ENCODE measurements around the gene UIMC1. TPM values are rescaled to one million over a fixed set of nuclear protein-coding genes. Genes with fewer than 3 reads are reported as not detected.

Gene UIMC1
- 33.7 and 40.2 TPM in 2 replicates for total RNA-seq

DNA sequence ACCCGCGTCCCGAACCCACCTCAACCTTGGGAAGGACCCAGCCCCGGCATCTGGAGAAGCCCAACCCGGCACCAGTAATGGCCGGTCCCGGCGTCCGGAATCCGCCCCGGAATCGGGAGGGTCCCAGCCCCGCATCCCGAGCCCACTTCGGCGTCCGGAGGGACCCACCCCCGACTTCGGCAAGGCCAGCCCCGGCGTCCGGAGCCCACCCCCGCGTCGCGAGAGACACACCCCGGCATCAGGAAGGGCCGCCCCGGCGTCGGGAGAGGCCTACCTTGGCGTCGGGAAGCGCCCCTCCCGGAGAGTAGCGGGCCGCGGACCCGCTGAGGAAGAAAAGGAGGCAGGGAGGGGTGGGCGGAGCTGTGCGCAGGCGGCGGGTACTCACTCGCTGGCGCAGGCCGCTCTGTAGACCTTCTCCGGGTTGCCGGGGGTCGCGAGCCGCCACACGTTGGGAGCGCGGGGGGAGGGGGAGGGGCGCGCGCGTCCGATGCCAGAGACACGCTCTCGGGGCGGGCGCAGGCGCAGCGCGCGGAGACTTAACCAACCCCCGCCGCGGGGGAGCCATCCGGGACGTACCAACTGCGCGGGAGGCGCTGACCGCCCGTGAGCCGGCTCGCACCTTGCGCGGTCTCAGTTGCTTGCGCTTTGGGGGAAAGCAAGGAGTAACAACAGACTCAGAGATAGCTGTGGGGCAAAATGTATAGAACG lies at the start of gene UIMC1:
Gene UIMC1 (minus strand): TSS at position 515 of the 708 bp plus-strand sequence. CDS start 24,164 bp downstream, outside the sequence.

DNA sequence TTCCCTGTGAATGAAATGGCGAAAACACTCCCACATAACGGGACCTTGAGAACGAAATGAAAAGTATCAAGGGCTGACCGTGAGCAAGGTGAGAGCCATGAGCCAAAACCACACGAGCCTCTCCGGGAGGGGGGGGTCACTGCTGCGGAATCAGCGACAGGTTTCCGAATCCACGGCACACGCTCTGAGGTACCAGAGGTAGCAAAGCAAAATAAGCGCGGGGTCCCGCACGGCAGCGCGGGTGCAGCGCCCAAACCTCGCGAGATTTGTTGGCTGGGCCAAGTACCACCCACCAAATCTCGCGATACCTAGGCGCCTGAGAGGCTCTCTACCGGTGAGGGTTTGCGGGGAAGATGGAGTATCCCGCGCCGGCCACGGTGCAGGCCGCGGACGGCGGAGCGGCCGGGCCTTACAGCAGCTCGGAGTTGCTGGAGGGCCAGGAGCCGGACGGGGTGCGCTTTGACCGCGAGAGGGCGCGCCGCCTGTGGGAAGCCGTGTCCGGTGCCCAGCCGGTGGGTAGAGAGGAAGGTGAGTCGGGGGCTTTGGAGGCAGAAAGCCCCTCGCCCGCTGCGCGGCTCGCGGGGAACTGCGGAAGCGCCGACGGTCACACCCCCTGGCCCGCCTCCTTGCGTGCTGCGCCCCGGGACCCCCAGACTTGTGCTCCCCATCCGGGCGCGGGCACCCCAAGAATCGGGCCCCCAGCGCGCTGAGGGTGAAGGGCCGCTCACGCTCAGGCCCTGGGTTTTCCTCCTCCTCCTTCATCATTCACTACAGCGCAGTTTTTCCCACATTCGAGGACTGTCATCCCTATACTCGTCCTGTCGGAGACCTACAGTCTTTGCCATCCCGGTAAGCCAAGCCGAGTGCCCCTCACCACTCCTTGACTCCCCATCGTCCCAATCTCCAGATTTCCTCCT lies 16.1 kb upstream of the UIMC1 start, which contains the start of gene ZNF346:
Gene ZNF346 (plus strand): TSS at position 311 of the 917 bp plus-strand sequence. CDS start 43 bp downstream, at position 354.

DNA sequence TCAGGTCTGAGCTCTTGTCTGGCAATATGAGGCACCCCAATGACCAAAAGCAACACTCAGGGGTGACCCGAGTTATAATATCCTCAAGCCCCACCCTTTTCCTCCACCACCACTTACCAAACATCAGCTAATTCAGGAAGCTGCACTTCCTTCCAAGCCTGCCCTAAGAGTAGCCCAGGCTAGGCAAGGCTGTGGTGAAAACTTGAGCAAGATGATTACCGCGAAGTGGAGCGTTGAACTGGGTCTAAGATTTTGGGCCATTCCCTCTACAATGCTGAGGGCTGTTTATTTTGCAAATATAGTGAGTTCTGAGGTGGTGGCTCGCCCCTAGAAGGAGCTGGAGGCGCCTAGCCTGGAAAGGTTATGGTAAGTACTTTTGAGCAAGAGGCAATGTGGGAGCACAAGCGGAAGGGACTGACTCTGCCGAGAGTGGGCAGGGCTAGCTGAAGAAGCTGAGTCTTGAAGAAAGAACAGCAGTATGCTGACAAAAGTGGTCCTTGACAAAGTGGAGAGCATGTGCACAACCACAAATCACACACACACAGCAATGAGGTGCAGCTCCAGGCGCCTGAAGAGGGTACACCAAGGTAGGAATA lies 107.2 kb downstream of the UIMC1 start, which contains the start of gene HK3:
Gene HK3 (minus strand): TSS at position 51 of the 596 bp plus-strand sequence. CDS start 3,187 bp downstream, outside the sequence.

Other genes with a start within 250 kb of the UIMC1 start
- gene UNC5A, start 196.2 kb downstream of the UIMC1 start, total RNA-seq: 0.24 TPM in 1 of 2 replicates, not detected in the other
- gene HK3, start 107.4 kb downstream of the UIMC1 start, total RNA-seq: not detected in 2 replicates
- 7.2 and 9.8 TPM in 2 replicates for gene ZNF346, start 15.9 kb upstream of the UIMC1 start, total RNA-seq
- gene FGFR4, start 80.1 kb upstream of the UIMC1 start, total RNA-seq: 3.8 and 4.6 TPM in 2 replicates
- gene NSD1, start 127.0 kb upstream of the UIMC1 start, total RNA-seq: 33.0 and 43.3 TPM in 2 replicates

Measured in tracheal epithelial cell (primary cell).